IMR-90 (cell line): ENCODE results near the gene SMAP1. TPM values are rescaled to one million over a fixed set of nuclear protein-coding genes. Genes with fewer than 3 reads are reported as not detected.

Experiments used
- ATAC-seq: fragments of 200-7000 bp; cut with Tn5 transposase; 2 replicates; pipeline ENCODE4 v1.9.1; 2020; ENCODE audit warnings: low read depth, mild to moderate bottlenecking, moderate library complexity
- BruUV-seq: library from RNA; stranded (reverse); fragments of 400-500 nt; replicated peaks from 2 replicates; lab custom pipeline; 2021; lab: Mats Ljungman, UMichigan
- CTCF ChIA-PET: fragments of 300-600 bp; formaldehyde crosslinking; extraction: SDS; loops from one replicate; lab custom pipeline; 2021; ENCODE audit warnings: antibody characterized with exemption; lab: Yijun Ruan, JAX
- POLR2A ChIA-PET: fragments of 300-600 bp; sonication (Branson Sonifier 250); formaldehyde crosslinking; loops from one replicate; lab custom pipeline; 2022; ENCODE audit warnings: antibody characterized with exemption; ENCODE audit not compliant: unreplicated experiment; lab: Charles Lee
- DNase-seq: peaks from one replicate; pipeline ENCODE4 v3.0.0; 2013
- H2AFZ ChIP-seq: replicated peaks from 2 replicates; pipeline ENCODE3; 2013; ENCODE audit warnings: low read length, mild to moderate bottlenecking; ENCODE audit not compliant: poor library complexity
- H2AK5ac ChIP-seq: 2 replicates; pipeline ENCODE4 v1.6.1; 2013; ENCODE audit warnings: low read depth, low read length, inconsistent platforms
- H2AK9ac ChIP-seq: replicated peaks from 2 replicates; pipeline ENCODE3; 2013; ENCODE audit warnings: mild to moderate bottlenecking, low read depth, low read length, moderate library complexity; ENCODE audit not compliant: poor library complexity
- H2BK120ac ChIP-seq: 2 replicates; pipeline ENCODE4 v1.6.1; 2013; ENCODE audit warnings: low read depth, low read length, inconsistent platforms
- H2BK15ac ChIP-seq: 3 replicates; pipeline ENCODE4 v1.6.1; 2013; ENCODE audit warnings: low read depth, low read length, inconsistent platforms
- H2BK20ac ChIP-seq: 2 replicates; pipeline ENCODE4 v1.6.1; 2013; ENCODE audit warnings: low read depth, mild to moderate bottlenecking, inconsistent platforms, low read length, moderate library complexity
- H2BK5ac ChIP-seq: 2 replicates; pipeline ENCODE4 v1.6.1; 2013; ENCODE audit warnings: mild to moderate bottlenecking, low read depth, low read length, inconsistent platforms; ENCODE audit not compliant: poor library complexity, severe bottlenecking
- H3K14ac ChIP-seq: replicated peaks from 2 replicates; pipeline ENCODE4 v1.6.1; 2013; ENCODE audit warnings: low read depth, low read length, inconsistent platforms
- H3K18ac ChIP-seq: 2 replicates; pipeline ENCODE4 v1.6.1; 2013; ENCODE audit warnings: low read depth, low read length, control low read depth
- H3K23ac ChIP-seq: 2 replicates; pipeline ENCODE4 v1.6.1; 2013; ENCODE audit warnings: low read depth, low read length, inconsistent platforms
- H3K27ac ChIP-seq: 2 replicates; pipeline ENCODE4 v1.5.1; 2013; ENCODE audit warnings: mild to moderate bottlenecking, control low read depth, low read length; ENCODE audit not compliant: insufficient read depth
- H3K27me3 ChIP-seq: 2 replicates; pipeline ENCODE4 v1.6.1; 2013; ENCODE audit warnings: low read length; ENCODE audit not compliant: control insufficient read depth, insufficient read depth
- H3K36me3 ChIP-seq: 2 replicates; pipeline ENCODE4 v1.6.1; 2013; ENCODE audit warnings: low read length, mixed read lengths; ENCODE audit not compliant: control insufficient read depth, insufficient read depth
- H3K4ac ChIP-seq: 2 replicates; pipeline ENCODE4 v1.6.1; 2013; ENCODE audit warnings: low read depth, low read length, inconsistent platforms
- H3K4me1 ChIP-seq: 2 replicates; pipeline ENCODE4 v1.6.1; 2013; ENCODE audit warnings: low read length, mixed read lengths; ENCODE audit not compliant: control insufficient read depth, insufficient read depth
- H3K4me2 ChIP-seq: 2 replicates; pipeline ENCODE4 v1.6.1; 2013; ENCODE audit warnings: low read depth, mild to moderate bottlenecking, control low read depth, low read length, moderate library complexity
- H3K4me3 ChIP-seq: 2 replicates; pipeline ENCODE4 v1.5.1; 2013; ENCODE audit warnings: low read depth, mild to moderate bottlenecking, control low read depth, low read length, moderate library complexity; ENCODE audit not compliant: insufficient read depth
- H3K56ac ChIP-seq: 2 replicates; pipeline ENCODE4 v1.6.1; 2013; ENCODE audit warnings: low read length, inconsistent platforms; ENCODE audit not compliant: insufficient read depth; ENCODE audit errors: extremely low read depth
- H3K79me1 ChIP-seq, 2 experiments: 2 replicates each; pipeline ENCODE4 v1.6.1; 2013; ENCODE audit warnings: low read length in 2 of 2, inconsistent platforms in 1 of 2, low read depth in 1 of 2
- H3K9ac ChIP-seq: 2 replicates; pipeline ENCODE4 v1.6.1; 2013; ENCODE audit warnings: low read depth, low read length, control low read depth
- H3K9me1 ChIP-seq: 2 replicates; pipeline ENCODE4 v1.6.1; 2013; ENCODE audit warnings: low read length, inconsistent platforms; ENCODE audit not compliant: insufficient read depth
- H3K9me3 ChIP-seq: 2 replicates; pipeline ENCODE4 v1.6.1; 2013; ENCODE audit warnings: low read length; ENCODE audit not compliant: control insufficient read depth, insufficient read depth
- H4K20me1 ChIP-seq: 2 replicates; pipeline ENCODE4 v1.6.1; 2013; ENCODE audit warnings: low read length, inconsistent platforms; ENCODE audit not compliant: insufficient read depth
- H4K5ac ChIP-seq: 2 replicates; pipeline ENCODE4 v1.6.1; 2013; ENCODE audit warnings: mild to moderate bottlenecking, low read depth, low read length, control low read depth
- H4K8ac ChIP-seq, 2 experiments: 2 replicates each; pipeline ENCODE4 v1.6.1; 2013; ENCODE audit warnings: low read depth in 2 of 2, low read length in 2 of 2, control low read depth in 1 of 2, inconsistent platforms in 1 of 2
- H4K91ac ChIP-seq: 2 replicates; pipeline ENCODE4 v1.6.1; 2013; ENCODE audit warnings: low read depth, low read length, inconsistent platforms; ENCODE audit not compliant: insufficient read depth
- BHLHE40 ChIP-seq: fragments of 150-350 bp; IDR thresholded peaks from 2 replicates; pipeline ENCODE4 v1.6.1; 2016; ENCODE audit warnings: mild to moderate bottlenecking, low read depth, low read length
- CEBPB ChIP-seq: IDR thresholded peaks from 2 replicates; pipeline ENCODE4 v1.6.1; 2012; ENCODE audit warnings: low read depth, low read length, improper control_type of control experiment
- CHD1 ChIP-seq: IDR thresholded peaks from 2 replicates; pipeline ENCODE4 v1.6.1; 2012; ENCODE audit warnings: low read depth, low read length, improper control_type of control experiment
- CTCF ChIP-seq: conservative IDR thresholded peaks from 2 replicates; pipeline ENCODE4 v1.5.1; 2012; ENCODE audit warnings: mild to moderate bottlenecking, low read depth, low read length, improper control_type of control experiment
- FOS ChIP-seq: fragments of 150-350 bp; IDR thresholded peaks from 2 replicates; pipeline ENCODE4 v1.6.1; 2016; ENCODE audit warnings: low read depth, low read length
- MAFK ChIP-seq: IDR thresholded peaks from 2 replicates; pipeline ENCODE4 v1.6.1; 2012; ENCODE audit warnings: low read depth, low read length, improper control_type of control experiment
- MAZ ChIP-seq: IDR thresholded peaks from 2 replicates; pipeline ENCODE4 v1.6.1; 2012; ENCODE audit warnings: low read depth, mild to moderate bottlenecking, low read length, improper control_type of control experiment, moderate library complexity, borderline replicate concordance
- MXI1 ChIP-seq: IDR thresholded peaks from 2 replicates; pipeline ENCODE4 v1.6.1; 2012; ENCODE audit warnings: low read depth, mild to moderate bottlenecking, low read length, moderate library complexity, borderline replicate concordance
- NFE2L2 ChIP-seq: fragments of 150-350 bp; IDR thresholded peaks from 2 replicates; pipeline ENCODE4 v1.6.1; 2016; ENCODE audit warnings: low read depth, mild to moderate bottlenecking, low read length
- POLR2A ChIP-seq: IDR thresholded peaks from 2 replicates; pipeline ENCODE4 v1.6.1; 2012; ENCODE audit warnings: mild to moderate bottlenecking, low read depth, low read length
- RAD21 ChIP-seq: IDR thresholded peaks from 2 replicates; pipeline ENCODE4 v1.6.1; 2012; ENCODE audit warnings: low read length, improper control_type of control experiment
- RCOR1 ChIP-seq: IDR thresholded peaks from 2 replicates; pipeline ENCODE4 v1.6.1; 2012; ENCODE audit warnings: mild to moderate bottlenecking, low read length, improper control_type of control experiment; ENCODE audit not compliant: insufficient replicate concordance
- RFX5 ChIP-seq: IDR thresholded peaks from 2 replicates; pipeline ENCODE4 v1.8.0; 2012; ENCODE audit warnings: low read depth, mild to moderate bottlenecking, low read length, moderate library complexity
- SMC3 ChIP-seq: fragments of 150-350 bp; IDR thresholded peaks from 2 replicates; pipeline ENCODE4 v1.6.1; 2016; ENCODE audit warnings: low read depth, mild to moderate bottlenecking, antibody characterized with exemption, low read length, moderate library complexity
- WGBS, 2 experiments: methylation state at CpG; one replicate each; pipeline versions ENCODE4 v1.1.5 to v1.1.7; 2013; ENCODE audit warnings: missing lambda C conversion rate in 2 of 2; ENCODE audit not compliant: insufficient read length in 1 of 2; ENCODE audit errors: extremely low coverage in 2 of 2; 5-methylcytosine and 5-hydroxymethylcytosine counted together
- dilution Hi-C: fragments of 300-500 bp; cut with HindIII; formaldehyde crosslinking; loops from one replicate; pipeline ENCODE4 v1.14.3; 2018; ENCODE audit warnings: low sequenced_read_pairs; ENCODE audit not compliant: unreplicated experiment
- in situ Hi-C: fragments of 300-500 bp; cut with MboI; formaldehyde crosslinking; loops from 3 replicates; pipeline ENCODE4 v1.14.3; 2019; ENCODE audit warnings: low sequenced_read_pairs, inconsistent platforms, mixed read lengths
- intact Hi-C: fragments of 100-400 bp; cut with micrococcal nuclease; formaldehyde crosslinking; loops from 2 replicates; pipeline ENCODE4 v1.10.0; 2022
- polyA plus RNA-seq, 3 experiments: library from polyadenylated mRNA; depleted of rRNA; stranded (reverse); fragments of >200 nt; gene quantifications; 2 replicates each; pipeline ENCODE4 v1.2.3, GENCODE V29; 2012; ENCODE audit warnings: low replicate concordance in 1 of 3
- total RNA-seq: library from RNA; depleted of rRNA; stranded (reverse); fragments of >200 nt; gene quantifications from 2 replicates; pipeline ENCODE4 v1.2.3, GENCODE V29; 2012
- TF ChIP-seq, protein P1 (sequence below): fragments of 150-350 bp; IDR thresholded peaks from 2 replicates; pipeline ENCODE4 v1.6.1; 2017; ENCODE audit warnings: mild to moderate bottlenecking, antibody characterized with exemption, low read length, low read depth
- TF ChIP-seq, protein P2 (sequence below): fragments of 150-350 bp; IDR thresholded peaks from 2 replicates; pipeline ENCODE4 v1.6.1; 2016; ENCODE audit warnings: low read depth, mild to moderate bottlenecking, low read length, moderate library complexity, borderline replicate concordance

The SMAP1 gene
- total and polyA plus RNA-seq, 2 of the 4 experiments (the other 2 are of a cell fraction): 14.8 to 16.7 TPM

DNA sequence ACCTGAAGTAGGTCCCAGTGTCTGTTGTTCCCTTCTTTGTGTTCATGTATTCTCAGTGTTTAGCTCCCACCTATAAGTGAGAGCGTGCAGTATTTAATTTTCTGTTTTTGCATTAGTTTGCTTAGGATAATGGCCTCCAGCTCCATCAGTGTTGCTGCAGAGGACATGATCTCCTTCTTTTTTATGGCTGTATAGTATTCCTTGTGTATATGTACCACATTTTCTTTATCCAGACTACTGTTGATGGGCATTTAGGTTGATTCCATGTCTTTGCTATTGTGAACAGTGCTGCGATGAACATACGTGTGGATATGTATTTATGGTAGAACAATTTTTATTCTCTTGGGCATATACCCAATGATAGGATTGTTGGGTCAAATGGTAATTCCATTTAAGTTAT is 163.7 kb downstream of the SMAP1 start:
- no peak overlapping the region for H2AK9ac ChIP-seq
- H3K27ac ChIP-seq: no peak overlapping the region
- BruUV-seq: no TSS peak
- no peak overlapping the region for H2BK120ac ChIP-seq
- H4K8ac ChIP-seq: no peak overlapping the region
- H3K4ac ChIP-seq: no peak overlapping the region
- no CpG with 5 or more reads among the region's 3 CpGs for WGBS, 2 experiments
- no peak overlapping the region for H4K5ac ChIP-seq
- H4K20me1 ChIP-seq: no peaks in the 10 kb centered on the region
- H3K56ac ChIP-seq: no peak overlapping the region
- no peak overlapping the region for H3K9ac ChIP-seq
- no peak overlapping the region for H3K4me2 ChIP-seq
- H3K27me3 ChIP-seq: no peaks in the 10 kb centered on the region
- H3K79me1 ChIP-seq: no peaks in the 10 kb centered on the region; a peak in 2 of 4 replicates
- DNase-seq: no peak
- no peak overlapping the region for H4K91ac ChIP-seq
- no peak overlapping the region for H3K23ac ChIP-seq
- no peak overlapping the region for H3K18ac ChIP-seq
- no peaks in the 10 kb centered on the region for H3K4me1 ChIP-seq
- dilution Hi-C loops (no loop called here), in situ Hi-C loops (no loop called here), intact Hi-C loops (no loop called here)
- CTCF ChIA-PET: no interaction called here
- TF ChIP-seq POLR2A (no peak), MXI1 (no peak), CTCF (no peak), BHLHE40 (no peak), RFX5 (no peak), RAD21 (no peak), CHD1 (no peak), SMC3 (no peak), NFE2L2 (no peak), MAFK (no peak), RCOR1 (no peak), FOS (no peak), MAZ (no peak), CEBPB (no peak)
- TF ChIP-seq, protein P1, sequence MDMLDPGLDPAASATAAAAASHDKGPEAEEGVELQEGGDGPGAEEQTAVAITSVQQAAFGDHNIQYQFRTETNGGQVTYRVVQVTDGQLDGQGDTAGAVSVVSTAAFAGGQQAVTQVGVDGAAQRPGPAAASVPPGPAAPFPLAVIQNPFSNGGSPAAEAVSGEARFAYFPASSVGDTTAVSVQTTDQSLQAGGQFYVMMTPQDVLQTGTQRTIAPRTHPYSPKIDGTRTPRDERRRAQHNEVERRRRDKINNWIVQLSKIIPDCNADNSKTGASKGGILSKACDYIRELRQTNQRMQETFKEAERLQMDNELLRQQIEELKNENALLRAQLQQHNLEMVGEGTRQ: no peak
- TF ChIP-seq, protein P2, sequence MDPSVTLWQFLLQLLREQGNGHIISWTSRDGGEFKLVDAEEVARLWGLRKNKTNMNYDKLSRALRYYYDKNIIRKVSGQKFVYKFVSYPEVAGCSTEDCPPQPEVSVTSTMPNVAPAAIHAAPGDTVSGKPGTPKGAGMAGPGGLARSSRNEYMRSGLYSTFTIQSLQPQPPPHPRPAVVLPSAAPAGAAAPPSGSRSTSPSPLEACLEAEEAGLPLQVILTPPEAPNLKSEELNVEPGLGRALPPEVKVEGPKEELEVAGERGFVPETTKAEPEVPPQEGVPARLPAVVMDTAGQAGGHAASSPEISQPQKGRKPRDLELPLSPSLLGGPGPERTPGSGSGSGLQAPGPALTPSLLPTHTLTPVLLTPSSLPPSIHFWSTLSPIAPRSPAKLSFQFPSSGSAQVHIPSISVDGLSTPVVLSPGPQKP: no peak
- no peaks in the 10 kb centered on the region for H3K36me3 ChIP-seq
- no peak overlapping the region for H2BK5ac ChIP-seq
- no peak overlapping the region for H2AK5ac ChIP-seq
- H3K14ac ChIP-seq: no peak overlapping the region
- POLR2A ChIA-PET: no interaction called here
- H3K9me1 ChIP-seq: no peaks in the 10 kb centered on the region
- H2BK15ac ChIP-seq: no peak overlapping the region
- no peak overlapping the region for H3K4me3 ChIP-seq
- no peak overlapping the region for H2BK20ac ChIP-seq
- H3K9me3 ChIP-seq: no peaks in the 10 kb centered on the region
- ATAC-seq: no peak
- no peak overlapping the region for H2AFZ ChIP-seq
